Fibroblast of the conjunctiva (primary cell): Measurements from ENCODE around the gene FTCDNL1.
A peak's percentile ranks its signal among the peaks of the same experiment; 100 is the strongest.

ENCODE experiments used
- DNase-seq: peaks from one replicate; pipeline ENCODE4 v3.0.0-alpha.2; 2010; ENCODE audit warnings: low read depth

The FTCDNL1 gene

DNA sequence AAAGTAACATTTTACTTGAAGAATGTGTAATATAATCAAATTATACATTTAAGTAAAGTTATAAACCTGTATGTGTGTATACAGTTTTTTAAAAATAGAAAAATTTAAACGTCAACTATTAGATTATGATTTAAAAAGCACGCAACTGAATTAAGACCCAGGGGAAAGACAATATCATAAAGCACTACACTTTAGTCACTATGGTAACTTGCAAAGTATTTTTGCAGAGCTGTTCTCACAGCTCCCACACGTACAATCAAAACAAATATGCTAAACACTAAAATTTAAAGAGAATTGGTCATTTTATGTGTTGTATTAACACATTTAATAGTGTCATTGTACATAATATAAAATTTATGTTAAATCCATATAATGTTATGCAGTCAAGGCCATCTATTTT lies 59.7 kb downstream of the FTCDNL1 start:
- DNase-seq = no peak

DNA sequence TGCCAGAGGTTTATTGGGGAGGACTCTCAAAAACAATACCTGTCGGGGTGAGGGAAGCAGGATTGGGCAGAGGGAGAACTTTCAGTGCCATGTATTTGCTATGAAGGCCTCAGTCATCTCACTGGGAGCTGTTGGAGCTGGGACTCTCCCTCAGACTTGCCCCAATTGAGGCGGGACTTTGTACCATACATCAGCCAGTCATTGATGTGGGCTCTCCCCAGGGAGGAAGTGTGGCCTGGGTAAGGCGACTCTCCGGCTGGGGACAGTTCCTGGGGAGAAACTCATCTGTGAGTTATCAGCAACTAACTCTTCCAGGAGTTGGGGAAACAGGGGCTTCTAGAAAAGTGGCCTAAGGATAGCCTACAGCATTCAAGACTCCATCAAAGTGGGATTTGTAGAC lies 66.5 kb downstream of the FTCDNL1 start:
- no peak for DNase-seq

DNA sequence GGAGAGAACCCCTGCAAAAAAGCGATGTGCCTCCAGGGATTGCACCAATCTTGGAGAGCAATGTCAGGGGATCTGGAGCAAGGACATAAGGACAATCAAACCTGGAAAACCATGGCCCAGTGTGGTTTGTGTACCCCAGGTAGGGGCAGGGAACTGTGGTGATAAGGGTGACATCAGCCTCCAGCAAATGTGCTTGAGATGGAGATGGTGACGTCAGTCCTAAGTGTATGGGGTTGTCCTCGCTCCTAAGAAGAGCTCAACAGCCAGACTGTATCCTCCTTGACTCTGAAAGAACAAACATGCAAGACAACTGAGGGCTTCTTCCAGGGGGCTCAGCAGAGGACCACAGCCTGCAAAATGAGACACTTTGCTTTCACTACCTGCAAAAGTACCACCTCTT lies 71.4 kb downstream of the FTCDNL1 start:
- no peak for DNase-seq

DNA sequence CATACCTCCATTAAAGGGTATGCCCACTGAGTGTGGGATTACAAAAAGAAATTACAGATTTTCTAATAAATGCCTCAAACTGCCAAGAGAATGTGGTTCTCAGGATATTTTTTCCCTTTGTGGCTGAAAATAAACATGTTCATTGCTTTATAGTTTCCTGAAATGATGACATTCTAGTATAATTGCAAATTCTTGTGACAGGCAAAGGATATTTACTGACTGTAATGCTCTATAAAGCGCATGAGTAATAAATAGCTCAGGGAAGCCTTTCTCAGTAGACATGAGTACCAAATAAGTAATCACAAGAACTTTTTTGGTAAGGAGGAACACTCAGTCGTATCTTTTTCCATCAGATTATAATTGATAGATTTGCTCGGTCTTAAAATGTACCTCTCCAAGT lies 72.3 kb downstream of the FTCDNL1 start:
- no peak for DNase-seq

DNA sequence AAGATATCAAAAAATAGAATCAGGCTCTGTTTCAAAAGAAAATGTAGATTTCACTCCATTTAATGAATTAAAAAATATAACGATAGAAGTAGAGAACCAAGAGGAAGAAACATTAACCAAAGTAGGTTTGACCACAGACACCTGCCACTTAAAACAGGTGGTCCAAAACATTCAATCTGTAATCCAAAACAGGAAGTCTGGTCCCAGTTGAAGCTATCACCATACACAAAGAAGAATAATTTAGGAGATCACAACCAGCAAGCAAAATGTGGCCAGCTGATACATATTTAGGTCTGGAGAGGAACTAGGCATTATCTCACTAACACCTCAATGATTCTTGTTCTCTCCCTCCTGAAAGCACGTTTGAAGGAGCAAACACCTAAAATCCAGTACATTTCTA lies 73.1 kb downstream of the FTCDNL1 start:
- DNase-seq = no peak

DNA sequence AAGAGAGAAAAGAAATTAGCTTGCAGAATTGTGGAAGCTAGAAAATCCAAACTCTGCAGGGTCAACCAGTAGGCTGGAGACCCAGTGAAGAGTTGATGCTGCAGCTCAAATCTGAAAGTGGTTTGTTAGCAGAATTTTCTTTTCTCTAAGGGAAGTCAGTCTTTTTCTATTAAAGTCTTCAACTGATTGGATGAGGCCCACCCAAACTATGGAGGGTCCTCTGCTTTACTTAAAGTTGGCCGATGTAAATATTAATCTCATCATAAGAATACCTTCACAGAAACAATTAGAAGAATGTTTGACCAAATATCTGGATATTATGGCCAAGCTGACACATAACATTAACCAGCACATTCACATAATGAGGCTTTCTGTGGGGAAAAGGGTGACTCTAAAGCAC lies 73.7 kb downstream of the FTCDNL1 start:
- no peak for DNase-seq

DNA sequence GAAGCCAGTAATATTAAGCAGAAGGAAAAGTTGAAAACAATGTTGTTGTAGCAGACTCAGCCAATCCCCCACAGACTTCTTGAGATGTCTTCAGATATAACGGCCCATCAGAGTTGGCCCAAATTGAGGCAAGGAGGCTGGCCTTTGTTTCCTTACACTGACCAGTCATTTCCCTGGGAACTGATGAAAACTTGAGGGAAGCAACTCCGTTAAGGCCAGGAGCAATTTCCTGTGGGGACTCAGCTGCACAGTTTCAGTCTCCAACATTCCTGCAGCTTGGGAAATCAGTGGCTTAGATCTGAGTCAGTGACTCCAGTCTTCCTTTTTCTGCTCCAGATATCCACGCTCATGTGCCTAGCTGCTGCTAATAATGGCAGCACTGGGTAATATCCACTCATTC lies 75.7 kb downstream of the FTCDNL1 start:
- DNase-seq = no peak

DNA sequence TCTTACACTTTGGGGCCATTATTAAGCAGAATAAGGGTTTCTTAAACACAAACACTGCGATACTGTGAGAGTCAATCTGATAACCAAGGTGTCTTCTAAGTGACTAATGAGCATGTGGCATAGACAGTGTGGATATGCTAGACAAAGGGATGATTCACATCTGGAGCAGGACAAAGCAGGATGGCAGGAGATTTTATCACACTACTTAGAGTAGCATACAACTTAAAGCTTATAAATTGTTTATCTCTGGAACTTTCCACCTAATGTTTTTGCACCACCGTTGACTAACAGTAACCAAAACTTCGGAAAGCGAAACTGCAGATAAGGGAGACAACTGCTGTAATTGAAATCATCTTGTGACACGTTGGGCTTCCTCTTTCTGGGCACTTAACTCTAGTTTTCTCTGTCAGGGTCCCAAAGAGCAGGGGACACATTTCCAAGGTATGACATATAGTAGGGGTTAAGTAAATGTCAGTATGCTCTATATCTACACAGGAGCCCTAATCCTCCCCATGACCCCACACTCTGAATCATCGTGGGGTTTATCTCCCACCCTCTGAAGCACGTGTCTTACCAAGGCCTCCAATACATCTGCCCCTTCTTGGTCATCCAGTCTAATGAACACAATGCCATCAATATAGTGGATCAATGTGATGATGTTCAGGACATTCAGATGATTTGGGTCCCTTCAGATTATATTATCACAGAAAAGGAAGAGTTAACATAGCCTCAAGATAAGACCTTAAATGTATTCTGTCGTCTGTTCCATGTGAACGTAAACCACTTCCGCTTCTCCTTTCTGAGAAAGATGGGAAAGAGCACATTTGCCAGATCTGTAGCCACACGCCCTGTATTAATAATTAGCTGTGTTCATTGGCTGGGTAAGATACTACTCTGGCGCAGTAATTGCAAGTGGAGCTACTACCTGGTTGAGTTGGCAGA lies 78.7 kb downstream of the FTCDNL1 start:
- DNase-seq = no peak

DNA sequence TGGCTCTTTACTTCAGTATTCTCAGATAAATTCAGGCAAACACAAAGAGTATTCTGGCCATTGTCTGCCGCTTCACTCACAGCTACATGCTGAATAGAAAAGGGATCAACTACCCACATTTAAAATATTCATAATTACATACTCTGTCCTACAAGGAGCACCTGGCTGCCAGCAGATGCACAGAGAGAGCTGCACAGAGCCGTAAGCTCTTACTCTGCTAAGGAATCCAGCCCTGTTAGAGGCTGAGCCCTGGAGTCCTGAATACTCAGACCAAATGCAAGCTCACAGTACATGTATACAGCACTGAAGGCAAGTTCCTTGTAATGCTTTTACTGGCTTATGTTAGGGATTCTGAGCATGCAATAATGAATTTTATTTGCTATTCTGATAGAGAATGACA lies 80.3 kb downstream of the FTCDNL1 start:
- DNase-seq = no peak

DNA sequence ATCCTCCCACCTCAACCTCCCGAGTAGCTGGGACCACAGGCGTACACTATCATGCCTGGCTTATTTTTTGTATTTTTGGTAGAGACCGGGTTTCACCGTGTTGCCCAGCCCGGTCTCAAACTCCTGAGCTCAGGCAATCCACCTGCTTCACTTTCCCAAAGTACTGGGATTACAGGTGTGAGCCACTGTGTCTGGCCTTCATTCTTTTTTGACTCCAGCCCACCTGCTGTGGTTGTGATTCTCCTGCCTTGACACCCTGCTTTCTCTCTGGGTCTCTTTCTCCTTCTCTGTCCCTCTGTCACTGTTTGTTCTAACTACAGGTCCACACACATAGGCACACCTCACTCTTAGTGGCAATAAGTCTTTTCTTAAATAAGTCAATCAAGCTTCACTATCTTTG lies 85.3 kb downstream of the FTCDNL1 start:
- DNase-seq = no peak

DNA sequence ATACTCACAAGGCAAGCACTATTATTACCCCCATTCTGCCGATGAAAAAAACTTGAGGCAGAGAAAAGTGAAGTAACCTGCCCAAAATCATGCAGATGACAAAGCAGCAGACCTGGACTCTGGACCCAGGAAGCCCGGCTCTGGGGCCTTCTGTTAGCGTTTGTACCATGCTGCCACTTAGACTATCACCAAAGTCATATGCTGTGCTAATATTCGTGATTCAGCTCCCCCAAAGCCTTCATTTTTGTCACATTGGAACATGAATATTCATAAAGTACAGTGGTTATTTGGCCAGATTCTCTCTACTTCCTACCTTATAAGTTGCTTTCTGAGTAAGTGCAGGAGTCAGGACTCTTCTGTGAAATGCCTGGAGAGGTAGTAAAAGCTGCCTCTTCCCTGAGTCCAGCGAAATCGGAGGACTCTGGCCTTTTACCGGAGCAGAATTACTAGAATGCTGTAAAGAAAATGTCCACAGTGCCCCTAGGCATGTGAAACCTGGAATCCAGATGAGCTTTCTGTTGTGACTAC lies 86.7 kb downstream of the FTCDNL1 start:
- DNase-seq = no peak

DNA sequence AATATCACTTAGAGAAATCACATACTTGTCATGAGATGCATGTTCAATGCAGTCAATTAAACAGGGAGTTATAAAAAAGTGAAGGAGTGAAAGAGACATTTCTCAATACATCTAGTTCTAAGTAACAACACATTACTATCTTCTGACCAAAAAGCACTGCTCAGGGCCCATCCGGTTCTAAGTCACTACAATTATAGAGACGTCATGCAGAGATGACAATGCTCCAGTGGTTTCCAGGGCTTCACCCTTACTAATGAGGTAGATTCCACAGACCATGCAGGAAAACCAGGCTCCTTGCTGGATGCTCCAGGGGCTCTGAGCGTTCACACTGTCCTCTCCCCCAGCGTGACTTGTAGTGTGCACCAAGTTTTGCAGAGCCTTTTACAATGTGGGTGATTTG lies 88.0 kb downstream of the FTCDNL1 start:
- no peak for DNase-seq

DNA sequence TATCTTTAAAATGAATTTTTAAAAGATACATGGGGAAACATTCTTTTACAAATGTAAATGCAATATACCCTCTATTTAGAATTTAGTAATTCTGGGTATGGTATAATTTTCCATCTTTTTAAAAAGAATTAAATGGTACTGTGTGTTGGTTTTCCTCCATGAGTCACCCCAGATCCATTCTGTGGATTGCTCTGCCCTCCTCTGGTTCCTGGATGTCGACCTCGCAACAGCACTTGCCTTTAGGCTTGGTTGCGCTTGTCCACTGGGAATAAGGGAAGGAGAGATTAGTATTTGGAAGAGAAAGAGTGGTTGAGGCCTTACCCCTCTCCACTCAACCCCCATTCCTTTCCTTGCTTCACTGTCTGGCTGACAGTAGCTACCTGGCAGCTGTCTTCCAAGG lies 90.4 kb downstream of the FTCDNL1 start:
- no peak for DNase-seq

DNA sequence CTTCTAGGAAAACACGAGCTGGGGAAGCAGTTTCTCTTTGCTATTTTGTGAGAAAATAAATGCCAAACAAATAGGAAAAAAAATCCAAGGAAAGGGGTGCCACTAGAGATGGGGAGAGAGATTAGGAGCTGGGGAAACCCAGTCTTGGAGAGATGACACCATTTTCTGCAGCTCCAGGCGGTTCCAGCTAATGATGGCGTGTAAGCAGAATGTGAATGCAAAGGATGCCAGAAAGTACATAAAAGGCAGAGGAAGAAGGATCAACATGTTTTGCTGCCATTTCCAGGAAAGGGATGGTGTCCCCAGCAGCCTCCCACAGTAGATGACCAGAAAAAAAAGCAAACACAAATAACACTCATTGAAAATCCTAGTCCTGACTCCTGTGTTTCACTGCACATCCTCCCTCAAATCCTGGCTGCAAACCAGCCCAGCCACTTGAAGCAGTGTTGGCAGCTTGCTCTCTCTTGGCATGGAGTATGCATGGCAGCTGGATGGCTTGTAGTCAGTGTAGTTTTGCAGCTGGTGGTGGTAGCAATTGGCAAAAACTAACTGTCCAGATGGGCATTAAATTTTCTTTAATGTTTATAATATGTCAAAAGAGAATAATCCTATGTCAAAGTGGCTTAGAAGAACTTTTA lies 93.6 kb downstream of the FTCDNL1 start:
- peak; percentile 18 for DNase-seq

DNA sequence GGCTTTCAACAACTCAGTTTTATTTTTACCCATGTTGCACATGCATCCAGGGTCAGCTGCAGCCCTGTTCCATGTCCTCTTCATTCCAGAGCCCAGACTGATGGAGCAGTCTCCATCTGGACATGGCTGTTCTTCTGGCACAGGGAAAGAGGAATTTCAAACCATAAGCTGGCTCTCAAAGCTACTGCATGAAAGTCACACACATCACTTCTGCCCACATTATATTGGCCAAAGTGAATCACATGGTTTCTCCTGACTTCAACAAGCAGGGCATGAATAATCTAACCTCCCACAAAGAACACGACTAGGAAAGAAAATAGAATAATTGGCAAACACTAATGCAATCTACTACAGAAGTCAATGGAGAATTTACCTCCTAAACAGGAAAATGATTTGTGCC lies 94.2 kb downstream of the FTCDNL1 start:
- no peak for DNase-seq

DNA sequence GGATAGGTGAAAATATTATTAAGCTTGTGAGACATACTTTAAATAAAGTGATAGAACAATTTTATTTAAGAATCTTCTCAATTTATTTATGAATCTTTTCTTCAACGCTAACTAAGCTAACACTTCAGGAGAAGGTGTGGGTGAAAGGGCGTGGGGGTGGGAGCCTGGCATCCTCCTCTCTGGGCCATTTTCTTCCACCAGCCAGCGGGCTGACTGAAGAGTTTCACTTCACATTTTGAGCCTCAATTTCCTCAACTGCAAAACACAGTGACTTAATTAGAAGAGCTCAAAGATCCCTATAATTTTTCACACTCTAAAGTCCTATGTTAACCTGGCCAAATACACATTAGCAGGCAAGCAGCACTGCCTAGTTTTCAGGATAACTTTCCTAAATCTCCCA lies 94.8 kb downstream of the FTCDNL1 start:
- no peak for DNase-seq

DNA sequence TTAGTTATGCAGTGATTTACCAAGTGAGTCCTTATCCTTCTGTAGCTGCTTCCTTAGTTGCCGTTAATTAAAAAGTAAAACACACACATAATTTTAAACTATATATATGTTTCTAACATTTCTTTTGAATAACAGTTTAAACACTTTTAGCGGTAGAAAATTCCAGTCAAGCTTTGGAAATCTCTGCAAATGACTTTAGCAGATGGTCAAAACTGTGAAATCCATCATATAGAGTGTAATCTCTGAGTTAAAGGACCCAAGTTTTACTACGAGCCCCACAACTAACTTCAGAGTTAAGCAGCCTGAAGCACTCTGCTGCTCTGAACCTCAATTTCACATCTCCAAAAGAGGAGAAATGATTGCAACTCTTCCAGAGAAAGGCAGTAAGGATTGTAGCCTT lies 96.2 kb downstream of the FTCDNL1 start:
- no peak for DNase-seq

DNA sequence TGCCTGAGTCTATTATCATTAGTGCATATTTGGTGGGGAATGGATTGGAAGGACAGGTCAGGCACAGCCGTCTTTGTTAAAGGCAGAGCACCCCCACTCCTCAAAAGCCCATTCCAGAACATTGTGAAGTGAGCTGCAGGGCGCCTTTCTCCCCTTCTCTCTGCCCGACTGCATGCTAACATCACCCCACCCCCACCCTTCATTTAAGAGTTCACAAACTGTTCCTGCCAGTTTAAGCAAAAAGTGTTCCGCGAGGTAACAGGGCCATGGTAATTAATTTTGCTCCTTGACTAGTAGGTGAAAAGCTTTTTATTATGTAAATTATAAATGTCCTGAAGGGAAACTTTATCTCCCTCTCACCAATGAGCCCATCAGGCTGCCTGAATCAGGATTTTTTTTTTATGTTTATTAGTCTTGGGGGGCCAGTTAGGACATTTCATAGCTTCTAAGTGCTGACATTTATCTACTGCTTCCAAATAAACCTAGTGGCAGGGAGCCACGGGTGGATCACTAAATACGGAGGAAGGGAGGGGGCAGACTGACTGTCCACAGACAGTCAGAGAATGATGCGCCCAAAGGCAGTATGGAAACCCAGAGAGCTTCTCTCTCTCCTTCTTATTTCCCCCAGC lies 99.4 kb downstream of the FTCDNL1 start:
- DNase-seq = no peak

DNA sequence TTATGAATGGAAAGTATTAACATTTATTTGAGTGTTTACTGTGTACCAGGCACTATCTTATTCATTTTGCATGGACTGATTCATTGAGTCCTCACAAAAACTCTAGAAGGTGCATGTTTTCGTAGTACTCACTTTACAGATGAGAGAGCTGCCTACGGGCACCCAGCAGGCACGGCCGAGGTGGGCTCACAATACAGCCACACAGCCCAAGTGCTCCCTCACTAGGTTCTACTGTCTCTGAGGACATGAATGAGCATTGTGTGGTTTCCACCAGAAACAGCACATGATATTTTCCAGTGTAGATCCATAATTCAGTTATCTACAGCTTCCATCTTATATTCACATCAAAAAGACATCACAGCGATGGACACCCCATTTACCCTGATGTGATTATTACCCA lies 101.4 kb downstream of the FTCDNL1 start:
- DNase-seq = no peak

DNA sequence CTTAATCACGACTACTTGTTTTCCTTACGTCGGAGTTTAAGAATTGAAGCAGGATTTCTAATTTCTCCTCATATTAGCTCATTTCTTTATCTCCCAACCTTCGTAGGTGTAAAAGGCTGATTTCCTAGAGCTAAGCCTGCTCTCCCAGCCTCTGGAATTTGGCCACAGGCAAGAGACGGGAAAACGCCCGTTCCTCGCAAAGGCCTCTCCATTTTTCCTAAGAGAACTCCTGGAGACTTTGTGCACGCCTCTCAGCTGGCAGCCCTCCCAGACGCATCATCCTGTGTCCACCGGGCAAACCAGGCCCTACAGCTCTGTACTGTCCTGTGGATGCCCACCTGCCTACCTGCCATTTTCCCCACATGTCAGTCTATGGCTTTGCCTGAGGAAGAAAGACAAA lies 106.3 kb downstream of the FTCDNL1 start:
- no peak for DNase-seq

DNA sequence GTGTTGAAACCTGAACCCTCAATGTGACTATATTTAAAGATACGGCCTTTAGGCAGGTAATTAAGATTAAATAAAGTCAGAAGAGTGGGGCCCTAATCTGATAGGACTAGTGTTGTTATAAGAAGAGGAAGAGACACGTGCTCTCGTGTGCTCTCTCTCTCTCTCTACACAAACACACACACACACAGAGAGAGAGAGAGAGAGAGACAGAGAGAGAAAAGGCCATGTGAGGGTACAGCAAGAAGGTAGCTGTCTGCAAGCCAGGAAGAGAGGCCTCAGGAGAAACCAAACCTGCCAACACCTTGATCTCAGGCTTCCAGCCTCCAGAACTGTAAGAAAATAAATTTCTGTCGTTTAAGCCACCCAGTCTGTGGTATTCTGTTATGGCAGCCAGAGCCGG lies 106.7 kb downstream of the FTCDNL1 start:
- no peak for DNase-seq

DNA sequence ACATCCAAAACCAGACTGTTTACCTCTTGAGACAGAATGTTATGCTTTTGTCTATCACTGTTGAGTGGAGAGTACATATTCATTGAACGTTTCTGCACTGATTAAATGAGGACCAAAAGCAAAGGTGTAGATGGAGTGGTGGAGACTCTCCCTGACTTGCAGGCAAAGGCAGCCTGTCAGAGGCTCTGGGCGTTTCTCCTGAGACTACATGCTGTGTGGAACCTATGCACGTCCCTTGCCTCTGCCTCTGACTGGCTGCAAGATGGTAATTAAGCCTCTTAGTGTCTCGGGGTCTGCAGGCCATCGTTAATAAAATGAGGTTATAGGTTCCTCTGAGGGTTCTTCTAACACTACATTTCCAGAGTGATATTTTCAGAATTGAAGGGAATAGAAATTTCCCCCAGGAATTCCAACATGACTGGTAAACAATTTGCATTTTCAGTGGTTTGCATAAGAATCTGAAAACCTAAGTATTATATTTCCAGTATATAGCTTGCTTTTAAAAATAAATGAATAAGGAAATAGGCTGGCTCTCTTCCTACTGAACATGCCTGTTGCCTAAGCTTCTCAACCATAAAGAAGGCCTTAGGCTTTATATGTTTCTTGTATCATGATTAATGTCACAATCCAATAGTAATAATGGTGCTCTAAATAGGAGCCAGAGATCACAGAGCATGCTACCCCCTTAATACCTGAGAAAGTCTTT lies 107.4 kb downstream of the FTCDNL1 start:
- no peak for DNase-seq
